Raji (cell line): Measurements from ENCODE around the gene VAT1L.

Source experiments
- POLR2A ChIP-seq: IDR thresholded peaks from 2 replicates; pipeline ENCODE4 v1.6.1; 2011; ENCODE audit warnings: low read depth, low read length, control low read depth; ENCODE audit not compliant: insufficient read depth

Gene VAT1L

DNA sequence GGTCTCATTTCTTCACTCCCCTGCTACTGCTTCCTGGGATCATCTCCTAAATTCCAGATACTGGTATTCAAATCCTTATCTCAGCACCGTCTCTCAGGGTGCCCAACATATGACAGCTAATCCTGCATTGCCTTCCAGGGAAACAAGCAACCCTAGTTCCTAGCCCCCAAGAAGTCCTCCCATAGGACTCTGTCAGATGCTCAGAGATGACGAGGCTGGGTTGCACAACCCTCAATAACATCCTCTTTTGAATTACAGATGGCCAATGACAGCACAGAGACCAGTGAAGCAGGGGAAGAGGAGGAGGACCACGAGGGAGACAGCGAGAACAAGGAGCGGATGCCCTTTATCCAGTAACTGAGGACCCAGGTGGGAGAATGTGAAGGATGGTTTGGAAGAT lies 189.0 kb downstream of the VAT1L start:
- no peak for TF ChIP-seq POLR2A

DNA sequence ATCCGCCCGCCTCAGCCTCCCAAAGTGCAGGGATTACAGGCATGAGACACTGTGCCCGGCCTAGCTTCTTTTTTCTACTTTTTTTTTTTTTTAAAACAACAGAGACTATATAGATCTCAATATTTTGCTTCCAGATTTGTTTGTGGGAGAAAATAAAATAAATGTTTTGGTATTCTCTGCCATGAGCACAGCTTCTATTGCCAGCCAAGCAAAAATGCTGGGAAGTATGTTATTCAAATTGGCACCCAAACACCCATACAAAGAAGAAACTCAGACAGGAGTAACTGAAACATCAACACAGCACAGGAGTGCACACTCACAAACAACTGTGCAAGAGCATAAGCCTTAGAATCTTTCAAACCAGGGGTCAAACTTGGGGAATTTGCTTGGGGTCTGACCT lies 196.7 kb downstream of the VAT1L start:
- no peak for TF ChIP-seq POLR2A

DNA sequence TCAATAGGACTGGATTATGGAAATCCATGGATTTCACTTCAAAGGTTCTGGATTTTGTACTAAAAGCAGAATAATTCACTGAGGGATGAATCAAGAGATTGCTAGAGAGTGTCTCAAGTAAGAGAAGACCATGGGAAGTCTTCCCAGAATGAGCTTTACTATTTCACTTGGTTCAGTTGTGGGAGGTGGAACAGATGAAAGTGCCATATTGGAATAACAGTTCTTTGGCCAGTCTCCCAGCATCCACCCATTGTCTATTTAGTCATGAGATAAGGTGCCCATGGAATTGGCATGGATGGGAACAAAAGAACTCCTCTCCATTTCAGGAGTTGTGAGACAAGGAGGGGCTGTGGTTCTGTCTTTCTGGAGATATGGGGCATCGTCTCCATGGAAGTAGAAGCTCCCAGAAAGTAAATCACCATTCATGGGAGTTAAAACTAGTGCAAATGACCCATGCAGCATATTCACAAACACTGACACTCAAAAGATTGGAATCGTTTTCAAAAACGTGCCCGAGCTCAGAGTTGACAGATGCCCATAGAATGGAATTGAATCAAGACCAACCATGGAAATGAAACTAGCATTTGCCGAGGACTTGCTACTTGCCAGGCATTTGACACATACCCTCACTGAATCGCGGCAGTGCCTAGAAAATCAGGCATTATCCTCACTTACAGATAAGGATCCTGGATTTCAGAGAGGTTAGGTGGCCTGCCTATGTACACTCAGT lies 197.8 kb downstream of the VAT1L start:
- no peak for TF ChIP-seq POLR2A

DNA sequence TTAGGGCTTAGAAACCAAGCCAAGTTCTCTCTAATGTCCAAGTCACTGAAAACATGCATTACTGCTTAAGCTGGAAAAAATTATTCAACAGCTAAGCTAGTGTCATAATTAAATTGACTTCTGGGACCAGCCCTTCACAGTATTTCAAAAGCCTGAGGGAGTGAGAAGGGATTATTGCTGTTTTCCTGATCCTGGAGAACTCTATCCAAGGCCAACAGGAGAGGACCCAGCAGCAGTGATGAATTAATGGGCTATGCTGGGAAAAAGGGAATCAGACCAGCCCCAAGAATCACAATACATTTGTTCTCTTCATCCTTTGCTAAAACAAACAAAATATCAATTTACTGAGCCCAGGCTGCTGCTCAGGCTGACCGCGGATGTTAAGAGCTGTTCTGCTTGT lies 199.4 kb downstream of the VAT1L start:
- no peak for TF ChIP-seq POLR2A

DNA sequence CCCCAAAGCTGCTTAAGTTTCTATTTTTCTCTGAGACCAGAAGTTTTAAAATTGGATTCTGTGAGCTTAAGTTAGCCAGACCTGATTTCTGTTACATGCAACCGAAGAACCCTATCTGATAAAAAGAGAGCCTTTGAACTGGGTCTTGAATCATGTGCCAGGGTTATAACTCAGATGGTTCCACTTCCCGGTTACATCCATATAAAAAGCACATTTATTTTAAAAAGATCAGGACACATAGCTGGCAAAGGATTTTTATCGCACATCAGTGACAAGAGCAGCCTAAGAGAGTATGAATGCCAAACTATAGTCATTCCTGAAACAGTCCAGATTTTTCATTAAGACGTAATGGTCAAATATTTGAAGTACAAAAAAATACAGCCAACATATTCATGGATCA lies 201.5 kb downstream of the VAT1L start:
- TF ChIP-seq POLR2A: no peak

DNA sequence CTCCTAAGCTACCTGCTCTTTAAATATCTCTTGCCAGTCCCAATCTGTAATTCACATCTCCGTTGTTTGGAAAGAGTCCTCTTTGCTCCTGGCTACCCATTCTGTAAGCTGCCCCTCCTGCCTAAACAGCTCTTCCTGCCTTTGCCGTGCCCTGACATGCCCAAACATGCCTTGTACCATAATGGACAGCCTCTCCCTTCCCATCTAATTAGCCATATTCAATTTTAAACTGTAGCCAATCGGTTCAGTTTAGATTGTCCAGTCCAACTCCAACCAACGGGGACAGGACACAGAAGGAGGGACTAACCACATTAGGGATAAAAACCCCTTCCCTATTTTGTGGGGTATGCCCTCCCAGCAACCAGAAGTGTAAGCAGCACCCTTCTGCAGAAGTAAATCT lies 203.3 kb downstream of the VAT1L start:
- TF ChIP-seq POLR2A: no peak

DNA sequence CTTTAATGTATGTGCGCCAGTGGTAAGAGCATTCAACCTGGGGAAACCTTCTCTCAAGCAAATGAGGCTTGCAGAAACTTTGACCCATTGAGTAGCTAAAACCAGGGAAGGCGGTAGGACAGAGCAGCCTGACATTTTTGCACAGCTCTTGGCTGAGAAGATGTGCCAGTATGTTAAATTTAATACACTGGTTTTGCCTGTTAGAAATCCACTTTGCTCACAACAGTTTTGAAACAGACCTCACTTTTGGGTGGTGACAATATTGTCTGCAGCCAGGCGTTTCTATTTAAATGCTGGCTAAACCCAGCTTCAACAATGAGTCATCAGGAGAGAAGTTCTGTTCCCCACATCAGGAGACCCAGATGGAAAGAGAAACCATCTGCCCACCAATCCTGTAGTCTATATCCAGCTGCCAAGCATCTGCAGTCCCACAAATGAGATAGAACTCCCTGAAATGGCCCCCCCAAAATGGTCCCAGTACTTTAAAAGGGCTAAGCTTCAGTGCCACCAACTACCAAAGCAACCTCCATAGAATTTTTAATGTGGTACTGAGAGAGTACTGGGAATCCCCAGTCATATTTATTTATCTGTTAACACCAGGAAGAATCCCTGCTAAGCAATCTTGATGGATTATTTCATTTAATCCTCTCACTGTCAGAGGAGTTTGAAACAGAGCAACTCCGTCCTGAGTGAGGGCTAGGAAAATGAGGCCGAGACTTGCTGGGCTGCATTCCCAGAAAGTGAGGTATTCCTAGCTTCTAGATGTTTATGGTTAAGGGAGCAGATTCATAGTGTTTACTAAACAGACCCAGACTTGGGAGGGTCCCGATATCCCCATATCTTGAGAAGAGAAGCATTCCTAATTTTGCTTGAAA lies 205.0 kb downstream of the VAT1L start:
- no peak for TF ChIP-seq POLR2A

DNA sequence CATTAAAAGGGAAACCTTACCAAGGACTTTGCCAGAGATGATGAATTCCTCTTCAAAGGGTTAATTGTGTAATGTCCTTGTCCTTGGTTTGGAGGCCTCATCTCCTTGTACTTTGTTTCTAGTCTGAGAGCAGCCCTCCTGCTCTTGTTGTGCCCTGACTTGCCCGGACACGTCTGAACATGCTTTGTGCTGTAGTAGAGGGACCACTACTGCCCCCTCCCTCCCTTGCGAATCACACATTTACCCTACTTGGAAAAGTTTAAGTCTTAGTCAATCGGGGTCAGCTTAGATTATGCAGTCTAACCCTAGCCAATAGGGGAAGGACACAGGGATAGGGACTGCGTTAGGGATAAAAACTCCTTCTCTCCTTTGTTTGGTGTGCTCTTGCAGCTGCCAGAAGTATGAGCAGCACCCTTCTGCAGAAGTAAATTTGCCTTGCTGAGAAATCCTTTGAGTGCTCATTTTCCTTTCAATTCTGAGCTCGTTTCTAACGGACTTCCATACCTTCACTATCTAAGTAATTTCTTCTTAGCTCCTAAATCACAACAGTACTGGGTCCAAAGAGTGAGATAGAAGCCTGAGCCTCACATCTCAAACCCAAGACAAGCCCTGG lies 207.6 kb downstream of the VAT1L start:
- no peak for TF ChIP-seq POLR2A

DNA sequence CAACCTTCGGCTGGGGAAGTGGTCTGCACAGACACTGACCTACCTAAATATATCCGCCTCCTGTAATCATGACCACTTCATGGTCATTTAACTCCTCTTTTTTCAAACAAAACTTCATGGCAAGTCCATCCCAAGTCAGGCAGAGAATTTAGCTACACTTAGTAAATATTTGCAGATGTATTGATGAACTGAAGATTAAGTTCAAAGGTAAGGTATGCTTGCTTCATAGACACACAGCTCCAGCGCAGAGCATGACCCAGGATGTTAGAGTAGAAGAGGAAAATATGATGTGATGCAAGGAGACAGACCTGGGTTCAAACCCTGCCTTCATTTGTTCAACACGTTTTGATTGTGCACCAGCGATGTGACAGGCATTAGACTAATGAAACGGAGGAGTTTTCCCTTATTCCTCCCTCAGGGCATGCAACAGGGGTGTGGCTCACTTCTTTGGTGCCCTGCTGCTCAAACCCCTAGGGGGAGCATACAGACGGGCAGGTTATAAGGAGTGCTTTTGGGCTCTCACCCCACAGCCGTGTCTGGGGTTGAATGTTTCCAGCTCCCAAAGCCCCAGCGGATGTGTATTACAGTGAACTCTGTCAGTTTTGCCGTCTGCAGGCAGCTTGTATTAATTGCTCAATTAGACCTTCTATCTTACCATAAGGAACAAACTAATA lies 210.1 kb downstream of the VAT1L start:
- TF ChIP-seq POLR2A: no peak

DNA sequence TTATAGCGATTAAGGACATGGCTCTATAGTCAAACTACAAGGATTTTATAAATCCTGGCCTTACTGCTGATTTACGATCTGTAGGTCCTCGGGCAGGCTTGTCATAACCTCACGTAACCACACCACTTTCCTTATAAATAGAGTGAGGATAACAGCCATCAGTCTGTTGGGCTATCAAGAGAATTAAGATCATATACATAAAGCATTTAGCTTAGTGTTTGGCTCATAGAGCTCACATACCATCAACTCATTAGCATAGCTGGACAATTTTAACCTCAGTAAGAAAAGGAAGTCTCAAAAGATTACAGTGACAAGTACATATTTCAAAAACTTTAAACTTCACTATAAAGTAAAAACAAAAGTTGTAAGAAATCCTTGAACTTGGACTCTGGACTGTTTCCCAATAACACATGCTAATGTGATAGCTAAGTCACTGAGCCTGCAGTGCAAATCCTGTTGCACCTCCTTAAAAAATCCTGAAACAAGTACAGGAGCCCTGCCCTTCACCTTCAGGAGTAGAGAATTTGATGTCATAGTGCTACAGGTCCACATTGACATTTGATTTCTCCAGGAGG lies 213.2 kb downstream of the VAT1L start:
- TF ChIP-seq POLR2A: no peak

DNA sequence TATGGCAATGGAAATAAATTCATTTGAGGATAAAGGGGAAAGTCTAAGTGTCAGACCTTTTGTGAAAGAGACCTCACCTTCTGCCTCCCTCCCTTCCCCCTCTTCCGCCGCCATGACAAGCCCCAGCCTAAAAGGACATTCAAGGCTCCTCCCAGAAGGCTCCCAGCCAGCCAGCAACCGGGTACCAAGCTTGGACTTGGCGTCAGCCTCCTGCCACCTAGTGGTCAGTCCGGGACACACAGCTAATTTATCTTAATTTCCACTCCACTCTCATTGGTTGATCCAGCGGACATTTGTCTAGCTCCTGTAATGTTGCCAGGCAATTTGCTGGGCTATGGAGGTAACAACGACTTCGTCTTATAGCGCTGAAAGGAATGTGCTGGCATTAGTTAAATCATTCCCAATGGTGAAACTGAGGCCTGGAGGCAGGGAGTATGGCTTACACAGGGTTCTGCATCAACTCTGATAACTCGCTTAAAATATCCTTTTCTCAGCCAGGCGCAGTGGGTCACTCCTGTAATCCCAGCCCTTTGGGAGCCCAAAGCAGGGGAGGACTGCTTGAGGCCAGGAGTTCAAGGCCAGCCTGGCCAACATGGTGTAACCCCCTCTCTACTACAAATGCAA lies 214.7 kb downstream of the VAT1L start:
- no peak for TF ChIP-seq POLR2A

DNA sequence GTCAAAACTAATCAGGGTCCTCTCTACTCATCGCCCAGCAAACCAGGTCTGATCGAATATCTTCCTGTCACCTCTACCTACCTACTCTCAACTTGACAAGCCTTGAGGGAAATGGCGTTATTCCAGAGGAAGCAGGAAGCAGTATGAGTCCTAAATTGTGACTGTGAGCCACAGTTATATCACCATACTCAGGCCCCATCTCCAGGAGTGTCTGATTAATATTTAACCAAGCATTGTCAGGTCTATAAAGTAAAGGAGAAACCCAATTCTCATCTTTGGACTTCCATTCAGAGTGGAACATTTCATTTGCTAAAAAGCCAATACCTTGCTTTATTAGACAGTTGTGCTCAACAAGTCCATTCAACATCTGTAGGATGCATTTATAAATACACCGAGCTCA lies 216.2 kb downstream of the VAT1L start:
- no peak for TF ChIP-seq POLR2A

DNA sequence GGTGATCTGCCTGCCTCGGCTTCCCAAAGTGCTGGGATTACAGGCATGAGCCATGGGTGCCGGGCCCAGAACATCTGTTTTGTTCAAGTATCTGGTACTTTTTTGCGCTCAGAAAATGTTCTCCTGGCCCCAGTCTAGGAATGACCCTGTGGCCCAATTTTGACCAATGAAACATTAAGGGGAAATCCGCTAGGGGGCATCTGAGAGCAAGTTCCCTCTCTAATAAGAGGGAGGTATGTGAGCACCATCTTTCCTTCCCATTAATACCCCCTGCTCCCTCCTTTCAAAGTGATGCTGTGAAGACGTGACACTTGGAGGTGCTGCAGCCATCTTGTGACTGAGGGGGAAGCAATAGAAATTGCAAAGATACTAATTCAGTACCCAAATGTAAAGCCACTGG lies 217.5 kb downstream of the VAT1L start:
- TF ChIP-seq POLR2A: no peak

DNA sequence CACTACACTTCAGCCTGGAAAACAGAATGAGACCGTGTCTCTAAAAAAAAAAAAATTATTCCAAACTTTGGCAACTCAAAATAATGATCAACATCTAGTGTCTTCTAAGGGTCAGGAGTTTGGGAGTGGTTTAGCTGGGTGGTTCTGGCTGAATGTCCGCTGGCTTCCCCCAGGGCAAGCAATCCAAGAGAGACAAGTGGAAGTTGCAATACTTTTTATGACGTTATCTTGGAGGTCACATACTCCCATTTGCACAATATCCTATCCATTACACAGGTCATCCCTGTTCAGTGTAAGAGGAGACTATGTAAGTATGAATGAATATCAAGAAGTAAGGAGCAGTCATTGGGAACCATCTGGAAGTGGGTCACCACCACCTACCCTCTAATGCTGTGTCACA lies 218.8 kb downstream of the VAT1L start:
- TF ChIP-seq POLR2A: no peak
